Endothelial cell of umbilical vein (primary cell): ENCODE measurements around the gene MYO15A.

Experiments used
- CTCF ChIP-seq, 2 donors: IDR thresholded peaks; 1 replicate in 1 of 2; 2 replicates in 1 of 2; pipeline ENCODE4 v1.5.1; 2011; ENCODE audit warnings: low read length in 2 of 2, mild to moderate bottlenecking in 2 of 2, moderate library complexity in 2 of 2, control low read depth in 1 of 2, inconsistent platforms in 1 of 2, low read depth in 1 of 2; ENCODE audit not compliant: insufficient read depth in 1 of 2; ENCODE audit errors: extremely low read depth in 1 of 2
- EZH2 ChIP-seq: IDR thresholded peaks from 2 replicates; pipeline ENCODE4 v1.6.1; 2012; ENCODE audit warnings: borderline replicate concordance, low read depth, mild to moderate bottlenecking, moderate library complexity, low read length, inconsistent platforms; ENCODE audit not compliant: severe bottlenecking
- FOS ChIP-seq: IDR thresholded peaks from 2 replicates; pipeline ENCODE4 v1.6.1; 2011; ENCODE audit warnings: mild to moderate bottlenecking, low read length, moderate library complexity, borderline replicate concordance; ENCODE audit not compliant: insufficient read depth
- JUN ChIP-seq: IDR thresholded peaks from 2 replicates; pipeline ENCODE4 v1.6.1; 2011; ENCODE audit warnings: borderline replicate concordance, low read depth; ENCODE audit not compliant: insufficient read length, insufficient read depth
- MAX ChIP-seq: IDR thresholded peaks from 2 replicates; pipeline ENCODE4 v1.6.1; 2011; ENCODE audit not compliant: insufficient read depth, insufficient read length
- MYC ChIP-seq: IDR thresholded peaks from one replicate; pipeline ENCODE4 v1.6.1; 2011; ENCODE audit warnings: mild to moderate bottlenecking, low read depth, low read length
- POLR2A ChIP-seq: IDR thresholded peaks from 2 replicates; pipeline ENCODE4 v1.6.1; 2012; ENCODE audit warnings: low read depth, mild to moderate bottlenecking, control low read depth, low read length
- POLR2AphosphoS5 ChIP-seq: IDR thresholded peaks from 2 replicates; pipeline ENCODE4 v1.6.1; 2012; ENCODE audit warnings: low read depth, mild to moderate bottlenecking, control low read depth, low read length, moderate library complexity; ENCODE audit not compliant: insufficient read depth

GRCh38 chr17:18106211-18106610, 2.3 kb upstream of the MYO15A start:
- TF ChIP-seq CTCF (IDR thresholded peaks at IDR 0.05; ENCODE audit: extremely low read depth in 1 of 2, insufficient read depth in 1 of 2, low read depth in 1 of 2, low read length in 2 of 2) (no peak), EZH2 (no peak), POLR2AphosphoS5 (no peak), FOS (no peak), POLR2A (no peak), MAX (no peak), JUN (no peak), MYC (no peak)
